Measurements from ENCODE around the gene HIPK2.

- no peak for TF ChIP-seq POLR2A (IDR thresholded peaks at IDR 0.05)
- no peak for TF ChIP-seq CTCF (IDR thresholded peaks at IDR 0.05)
- no peak for TF ChIP-seq EP300 (IDR thresholded peaks at IDR 0.05)
- no peak for TF ChIP-seq POLR2AphosphoS5 (IDR thresholded peaks at IDR 0.05)
Observed at GRCh38 chr7:139525750-139526149, 252.0 kb downstream of the HIPK2 start.

Measured in stomach (tissue), 4 donors.